ENCODE data around the gene ZNF487. TPM values are rescaled to one million over a fixed set of nuclear protein-coding genes. Genes with fewer than 3 reads are reported as not detected.

The ZNF487 gene
- total and polyA plus RNA-seq, 2 of the 13 experiments (the other 11 are each of a cell fraction or from before 2014, with no cell fraction given): 7.4 to 8.8 TPM

DNA sequence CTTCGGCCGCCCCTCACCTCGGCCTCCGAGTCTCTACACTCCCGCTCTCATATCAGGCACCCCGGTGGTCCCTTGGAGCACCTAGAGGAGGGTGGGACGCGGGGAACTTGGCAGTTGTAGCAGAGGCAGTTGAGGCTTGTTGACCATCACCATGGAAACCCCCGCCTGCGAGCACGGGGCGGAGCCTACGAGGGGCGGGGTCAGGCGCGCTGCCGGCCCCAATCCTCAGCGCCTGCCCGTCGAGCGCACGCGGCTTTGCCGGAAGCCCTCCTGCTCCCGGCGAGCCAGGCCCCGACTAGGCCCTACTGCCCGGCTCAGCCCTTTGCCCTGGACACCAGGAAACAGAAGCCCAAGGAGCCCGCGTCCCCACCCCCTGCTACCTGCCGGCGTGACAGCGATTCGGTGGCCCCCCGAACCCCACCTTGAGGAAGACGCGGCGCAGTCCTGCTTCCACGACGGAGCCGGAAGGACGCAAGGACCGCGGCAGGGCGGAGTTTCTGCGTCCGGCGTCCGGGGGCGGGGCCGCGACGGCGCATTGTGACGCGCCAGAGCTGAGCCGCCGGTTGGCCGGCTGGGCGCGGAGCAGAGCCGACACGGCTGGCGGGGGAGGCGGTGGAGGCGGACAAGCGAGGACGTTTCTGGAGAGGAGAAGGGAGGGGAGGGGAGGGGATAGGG, 28.1 kb upstream of the ZNF487 start, which contains the start of gene HNRNPF (continued):
- TF ChIP-seq, protein P1, sequence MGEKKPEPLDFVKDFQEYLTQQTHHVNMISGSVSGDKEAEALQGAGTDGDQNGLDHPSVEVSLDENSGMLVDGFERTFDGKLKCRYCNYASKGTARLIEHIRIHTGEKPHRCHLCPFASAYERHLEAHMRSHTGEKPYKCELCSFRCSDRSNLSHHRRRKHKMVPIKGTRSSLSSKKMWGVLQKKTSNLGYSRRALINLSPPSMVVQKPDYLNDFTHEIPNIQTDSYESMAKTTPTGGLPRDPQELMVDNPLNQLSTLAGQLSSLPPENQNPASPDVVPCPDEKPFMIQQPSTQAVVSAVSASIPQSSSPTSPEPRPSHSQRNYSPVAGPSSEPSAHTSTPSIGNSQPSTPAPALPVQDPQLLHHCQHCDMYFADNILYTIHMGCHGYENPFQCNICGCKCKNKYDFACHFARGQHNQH (CRISPR knock-in tag; IDR thresholded peaks at IDR 0.05): no peak; the same call in 1 of the 2 replicates
- peak; percentile 76 for TF ChIP-seq ZNF547 (CRISPR knock-in tag; IDR thresholded peaks at IDR 0.05)
- peak; percentile 21; the same call in 1 of the 2 replicates for TF ChIP-seq KMT2A (CRISPR knock-in tag; IDR thresholded peaks at IDR 0.05)
- TF ChIP-seq, protein P2, sequence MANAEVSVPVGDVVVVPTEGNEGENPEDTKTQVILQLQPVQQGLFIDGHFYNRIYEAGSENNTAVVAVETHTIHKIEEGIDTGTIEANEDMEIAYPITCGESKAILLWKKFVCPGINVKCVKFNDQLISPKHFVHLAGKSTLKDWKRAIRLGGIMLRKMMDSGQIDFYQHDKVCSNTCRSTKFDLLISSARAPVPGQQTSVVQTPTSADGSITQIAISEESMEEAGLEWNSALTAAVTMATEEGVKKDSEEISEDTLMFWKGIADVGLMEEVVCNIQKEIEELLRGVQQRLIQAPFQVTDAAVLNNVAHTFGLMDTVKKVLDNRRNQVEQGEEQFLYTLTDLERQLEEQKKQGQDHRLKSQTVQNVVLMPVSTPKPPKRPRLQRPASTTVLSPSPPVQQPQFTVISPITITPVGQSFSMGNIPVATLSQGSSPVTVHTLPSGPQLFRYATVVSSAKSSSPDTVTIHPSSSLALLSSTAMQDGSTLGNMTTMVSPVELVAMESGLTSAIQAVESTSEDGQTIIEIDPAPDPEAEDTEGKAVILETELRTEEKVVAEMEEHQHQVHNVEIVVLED (CRISPR knock-in tag; IDR thresholded peaks at IDR 0.05; ENCODE audit: borderline replicate concordance): peak; percentile 97
- TF ChIP-seq GABPB1 (CRISPR knock-in tag; IDR thresholded peaks at IDR 0.05): peak; percentile 93
- no peak for TF ChIP-seq ZNF101 (CRISPR knock-in tag; IDR thresholded peaks at IDR 0.05; ENCODE audit: borderline replicate concordance, low read depth)
- TF ChIP-seq HDAC1 (CRISPR knock-in tag; IDR thresholded peaks at IDR 0.05): peak; percentile 84
- no peak for TF ChIP-seq PRPF4 (IDR thresholded peaks at IDR 0.05; ENCODE audit: low read depth, low read length, poor library complexity, severe bottlenecking)
- 0 out of 2 replicates have a peak, but pooled peaks have one; percentile 20 for TF ChIP-seq ZNF331 (CRISPR knock-in tag; IDR thresholded peaks at IDR 0.05)
- peak; percentile 96 for TF ChIP-seq ZNF572 (CRISPR knock-in tag; IDR thresholded peaks at IDR 0.05)
- TF ChIP-seq IRX3 (CRISPR knock-in tag; IDR thresholded peaks at IDR 0.05; ENCODE audit: borderline replicate concordance, low read depth): 0 out of 2 replicates have a peak, but pooled peaks have one; percentile 78
- TF ChIP-seq TEAD2 (CRISPR knock-in tag; IDR thresholded peaks at IDR 0.05): peak; percentile 83; the same call in 1 of the 2 replicates
- TF ChIP-seq HIVEP1 (CRISPR knock-in tag; IDR thresholded peaks at IDR 0.05): peak; percentile 77
- peak; percentile 21; the same call in 1 of the 2 replicates for TF ChIP-seq NCOR1 (IDR thresholded peaks at IDR 0.05; ENCODE audit: borderline replicate concordance, low read length)
- TF ChIP-seq ZFX (CRISPR knock-in tag; IDR thresholded peaks at IDR 0.05; ENCODE audit: low read depth): peak; percentile 97
- TF ChIP-seq SP2 (CRISPR knock-in tag; IDR thresholded peaks at IDR 0.05): peak; percentile 69
- TF ChIP-seq TEAD3 (CRISPR knock-in tag; optimal IDR thresholded peaks at IDR 0.05; ENCODE audit: borderline replicate concordance): no peak
- 0 out of 2 replicates have a peak, but pooled peaks have one; percentile 60 for TF ChIP-seq ERF (CRISPR knock-in tag; IDR thresholded peaks at IDR 0.05)
- peak; percentile 80; the same call in 1 of the 2 replicates for TF ChIP-seq ZNF709 (CRISPR knock-in tag; IDR thresholded peaks at IDR 0.05)
- TF ChIP-seq ZNF652 (CRISPR knock-in tag; IDR thresholded peaks at IDR 0.05; ENCODE audit: borderline replicate concordance, low read depth): no peak
- no peak for TF ChIP-seq ZNF34 (CRISPR knock-in tag; IDR thresholded peaks at IDR 0.05; ENCODE audit: borderline replicate concordance)
- TF ChIP-seq, protein P3, sequence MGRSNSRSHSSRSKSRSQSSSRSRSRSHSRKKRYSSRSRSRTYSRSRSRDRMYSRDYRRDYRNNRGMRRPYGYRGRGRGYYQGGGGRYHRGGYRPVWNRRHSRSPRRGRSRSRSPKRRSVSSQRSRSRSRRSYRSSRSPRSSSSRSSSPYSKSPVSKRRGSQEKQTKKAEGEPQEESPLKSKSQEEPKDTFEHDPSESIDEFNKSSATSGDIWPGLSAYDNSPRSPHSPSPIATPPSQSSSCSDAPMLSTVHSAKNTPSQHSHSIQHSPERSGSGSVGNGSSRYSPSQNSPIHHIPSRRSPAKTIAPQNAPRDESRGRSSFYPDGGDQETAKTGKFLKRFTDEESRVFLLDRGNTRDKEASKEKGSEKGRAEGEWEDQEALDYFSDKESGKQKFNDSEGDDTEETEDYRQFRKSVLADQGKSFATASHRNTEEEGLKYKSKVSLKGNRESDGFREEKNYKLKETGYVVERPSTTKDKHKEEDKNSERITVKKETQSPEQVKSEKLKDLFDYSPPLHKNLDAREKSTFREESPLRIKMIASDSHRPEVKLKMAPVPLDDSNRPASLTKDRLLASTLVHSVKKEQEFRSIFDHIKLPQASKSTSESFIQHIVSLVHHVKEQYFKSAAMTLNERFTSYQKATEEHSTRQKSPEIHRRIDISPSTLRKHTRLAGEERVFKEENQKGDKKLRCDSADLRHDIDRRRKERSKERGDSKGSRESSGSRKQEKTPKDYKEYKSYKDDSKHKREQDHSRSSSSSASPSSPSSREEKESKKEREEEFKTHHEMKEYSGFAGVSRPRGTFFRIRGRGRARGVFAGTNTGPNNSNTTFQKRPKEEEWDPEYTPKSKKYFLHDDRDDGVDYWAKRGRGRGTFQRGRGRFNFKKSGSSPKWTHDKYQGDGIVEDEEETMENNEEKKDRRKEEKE (IDR thresholded peaks at IDR 0.05): no peak
- TF ChIP-seq ZIK1 (CRISPR knock-in tag; IDR thresholded peaks at IDR 0.05; ENCODE audit: borderline replicate concordance, low read depth): peak; percentile 84; the same call in 1 of the 2 replicates
- TF ChIP-seq ZSCAN30 (CRISPR knock-in tag; IDR thresholded peaks at IDR 0.05): peak; percentile 27; the same call in 1 of the 2 replicates
- no peak for TF ChIP-seq ZNF44 (CRISPR knock-in tag; IDR thresholded peaks at IDR 0.05)
- TF ChIP-seq ARNTL (CRISPR knock-in tag; IDR thresholded peaks at IDR 0.05): 0 out of 2 replicates have a peak, but pooled peaks have one; percentile 64

Data from HepG2 (cell line).